NOMO-1 treated with dmso at 0.1 percent for 144 hours (cell line): Measurements from ENCODE around the gene AOPEP.

Source experiments
- DNase-seq: peaks from one replicate; lab custom pipeline; 2025; ENCODE audit not compliant: unreplicated experiment; lab: John Stamatoyannopoulos, UW

The AOPEP gene

GRCh38 chr9:94983552-94983951 is 257.1 kb downstream of the AOPEP start:
- DNase-seq = no peak

DNA sequence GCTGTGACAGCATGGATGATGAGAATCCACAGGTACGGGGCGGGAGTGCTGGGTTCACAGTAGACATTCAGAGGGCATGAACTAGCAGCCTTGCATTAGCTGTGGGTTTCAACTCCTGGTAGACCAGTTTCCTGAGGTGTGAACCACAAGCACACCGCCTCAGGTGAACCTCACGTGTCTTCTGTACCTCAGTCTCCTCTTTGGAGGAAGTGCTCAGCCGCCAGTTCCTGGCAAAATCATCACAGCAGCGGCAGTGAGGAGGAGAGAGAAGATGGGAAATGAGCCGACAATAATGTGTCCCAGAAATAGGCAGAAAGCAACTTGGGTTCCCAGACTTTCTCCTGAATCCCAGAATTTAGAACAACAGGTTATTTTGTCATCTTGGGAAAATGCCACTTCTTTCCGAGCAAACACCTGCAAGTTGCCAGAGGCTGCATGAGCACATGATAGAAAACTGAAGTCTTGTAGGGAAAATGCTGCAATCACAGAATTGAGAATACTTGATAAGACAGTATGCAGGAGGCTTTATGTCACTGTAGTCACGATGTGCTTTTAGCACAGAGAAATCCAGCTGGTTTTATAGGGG is 258.5 kb downstream of the AOPEP start:
- no peak for DNase-seq

GRCh38 chr9:94985649-94986048 is 259.1 kb downstream of the AOPEP start:
- DNase-seq = no peak

DNA sequence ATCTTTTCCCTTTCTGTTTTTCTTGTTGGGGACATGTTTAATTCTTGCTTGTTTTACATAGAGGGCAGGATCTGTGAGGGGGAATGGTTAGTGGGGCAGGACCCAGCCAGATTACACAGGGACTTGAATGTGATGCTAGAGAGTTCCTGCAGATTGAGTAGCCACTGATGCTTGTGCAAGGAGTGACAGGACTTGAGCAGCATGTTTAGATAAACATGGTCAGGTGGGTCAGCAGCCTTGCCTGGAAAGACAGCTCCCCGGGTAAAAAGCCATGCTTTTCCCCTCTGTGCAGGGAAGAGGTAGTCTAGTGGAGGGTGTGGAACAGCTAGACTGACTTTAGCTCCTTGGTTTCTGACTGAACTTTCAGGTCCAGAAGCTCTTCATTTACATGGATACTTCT is 261.2 kb downstream of the AOPEP start:
- DNase-seq = no peak

DNA sequence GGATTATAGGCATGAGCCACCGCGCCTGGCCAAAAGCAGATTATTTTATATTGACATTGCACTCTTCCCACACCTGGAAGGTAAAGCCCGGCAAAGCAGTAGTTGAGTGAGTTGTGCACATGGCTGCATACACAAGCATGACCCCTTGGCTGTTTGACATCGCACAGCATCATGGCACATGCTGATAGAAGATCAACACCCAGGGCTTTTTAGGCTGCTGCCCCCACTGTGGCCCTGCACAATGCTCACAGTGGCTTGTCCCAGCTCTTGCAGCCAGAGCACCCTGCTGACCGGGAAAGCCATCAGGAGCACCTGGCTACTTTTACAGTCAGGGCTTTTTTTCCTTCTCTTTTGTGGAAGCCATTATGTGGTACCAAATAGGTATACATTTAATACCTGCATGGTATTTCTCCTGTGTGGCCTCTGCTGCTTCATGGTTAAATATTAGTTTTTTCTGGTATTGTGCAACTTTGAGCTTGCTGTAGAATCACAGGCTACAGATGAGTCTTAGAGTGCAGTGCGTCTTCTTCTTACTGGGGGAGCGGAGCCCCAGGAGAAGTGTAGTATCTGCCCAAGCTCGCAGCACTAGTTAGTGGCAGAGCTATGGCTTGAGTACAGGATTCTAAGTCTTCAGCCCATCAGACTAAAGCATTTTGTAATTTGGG is 264.5 kb downstream of the AOPEP start:
- DNase-seq = no peak

GRCh38 chr9:94991961-94992907 is 265.7 kb downstream of the AOPEP start:
- no peak for DNase-seq

GRCh38 chr9:94993160-94993820 is 266.8 kb downstream of the AOPEP start:
- DNase-seq = no peak

DNA sequence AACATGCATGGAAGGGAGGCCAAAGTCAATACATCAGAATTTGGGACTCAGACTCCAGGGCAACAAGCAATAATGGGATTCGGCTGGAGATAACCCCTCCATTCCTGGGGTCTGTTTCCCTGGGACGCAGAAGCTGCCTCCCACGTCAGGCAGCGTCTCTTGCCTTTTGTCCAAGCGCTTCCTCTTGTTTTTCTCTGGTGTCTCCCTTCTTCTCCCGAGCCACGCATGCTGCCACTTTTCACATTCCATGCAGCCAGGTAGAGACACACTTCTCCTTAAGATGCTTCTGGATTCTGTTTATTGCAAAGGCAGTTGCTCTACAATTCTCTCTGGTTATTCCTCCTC is 267.3 kb downstream of the AOPEP start:
- no peak for DNase-seq

- no peak for DNase-seq
Observed at GRCh38 chr9:94995048-94995693, 268.7 kb downstream of the AOPEP start.

DNA sequence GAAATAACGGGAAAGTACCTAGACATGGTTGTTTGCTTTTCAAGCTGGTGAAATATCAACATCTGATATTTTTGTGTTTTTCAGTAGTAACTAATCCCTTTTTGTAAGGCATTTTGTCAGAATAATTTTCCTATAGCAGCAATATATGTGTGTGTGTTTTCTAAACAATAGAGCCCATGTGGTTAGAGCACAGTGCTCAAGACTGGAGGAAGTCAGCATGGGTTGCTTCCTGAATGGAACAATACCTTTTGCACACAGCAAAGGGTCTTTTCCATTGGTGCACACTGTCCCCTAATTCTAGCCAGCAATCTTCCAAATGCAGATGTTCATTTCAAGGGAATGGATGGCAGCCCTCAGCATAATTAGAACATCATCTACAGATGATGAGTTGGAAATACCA is 270.1 kb downstream of the AOPEP start:
- DNase-seq = no peak

DNA sequence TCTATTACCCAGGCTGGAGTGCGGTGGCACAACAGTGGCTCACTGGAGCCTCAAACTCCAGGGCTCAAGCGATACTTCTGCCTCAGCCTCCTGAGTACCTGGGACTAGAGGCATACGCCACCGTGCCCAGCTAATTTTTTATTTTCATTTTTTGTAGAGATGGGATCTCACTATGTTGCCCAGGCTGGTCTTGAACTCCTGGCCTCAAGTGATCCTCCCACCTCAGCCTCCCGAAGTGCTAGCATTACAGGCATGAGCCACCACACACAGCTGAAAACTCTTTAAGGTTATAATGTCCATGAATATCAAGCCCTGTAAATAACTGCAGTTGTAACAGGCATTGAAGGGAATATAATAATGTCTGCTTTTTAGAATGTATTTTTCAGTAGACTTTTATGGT is 271.2 kb downstream of the AOPEP start:
- DNase-seq = no peak

DNA sequence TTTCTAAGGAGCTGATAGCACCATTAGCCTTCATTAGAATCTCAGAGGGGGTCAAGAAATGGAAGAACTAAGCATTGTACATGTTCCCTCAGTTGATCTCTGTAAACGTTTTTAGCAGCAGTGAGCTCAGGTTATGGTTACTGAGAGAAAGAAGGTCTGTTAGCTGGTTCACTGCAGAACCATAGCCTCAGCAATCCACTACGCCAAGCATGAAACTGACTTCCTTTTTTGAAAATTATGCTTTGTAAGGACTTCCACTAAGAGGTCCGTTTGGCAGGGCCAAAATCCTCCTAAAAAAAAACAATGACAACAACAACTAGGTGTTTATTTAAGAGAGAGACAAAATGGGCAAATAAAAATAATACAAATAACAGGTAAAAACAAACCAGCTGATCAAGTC is 273.3 kb downstream of the AOPEP start:
- no peak for DNase-seq

- no peak for DNase-seq
Observed at GRCh38 chr9:95000821-95001220, 274.3 kb downstream of the AOPEP start.

GRCh38 chr9:95001720-95002119 is 275.2 kb downstream of the AOPEP start:
- no peak for DNase-seq

DNA sequence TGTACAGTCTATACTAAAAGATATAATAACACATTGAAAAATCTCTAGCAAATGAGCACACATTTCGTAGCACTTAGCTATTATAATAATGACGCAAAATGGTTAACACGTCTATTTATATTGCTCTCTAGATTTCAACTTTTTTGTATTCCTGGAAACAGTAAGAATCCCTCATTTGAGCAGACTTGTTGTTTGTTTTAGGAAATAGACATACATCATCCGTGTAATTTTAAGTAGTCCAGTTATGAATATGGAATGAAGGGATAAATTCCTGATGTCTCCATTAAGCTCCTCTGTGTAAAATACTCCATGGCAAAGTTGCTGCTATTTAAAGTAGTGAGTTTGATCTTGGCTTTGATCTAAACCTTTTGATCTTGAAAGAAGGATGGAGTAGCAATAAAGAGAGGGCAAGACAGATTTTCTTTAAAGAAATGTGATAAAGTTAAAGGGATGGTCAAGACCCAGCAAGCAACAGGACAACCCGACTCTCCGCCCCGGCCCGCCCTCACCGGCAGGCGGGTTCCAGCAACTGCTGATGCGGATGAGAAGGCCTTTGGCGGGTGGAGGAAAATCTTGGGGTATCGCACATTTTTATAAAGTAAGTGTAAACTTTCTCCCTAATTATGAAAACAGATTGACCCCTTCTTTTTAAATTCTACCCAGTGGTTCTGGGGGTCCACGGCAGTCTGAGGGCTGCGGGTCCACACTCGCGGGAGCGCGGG is 277.4 kb downstream of the AOPEP start:
- DNase-seq = no peak

- no peak for DNase-seq
Observed at GRCh38 chr9:95004411-95005277, 278.1 kb downstream of the AOPEP start.

- no peak for DNase-seq
Observed at GRCh38 chr9:95005278-95006143, 279.0 kb downstream of the AOPEP start.

GRCh38 chr9:95007226-95007869 is 280.8 kb downstream of the AOPEP start:
- no peak for DNase-seq
